ENCODE measurements around the gene MBP. TPM values are rescaled to one million over a fixed set of nuclear protein-coding genes. Genes with fewer than 3 reads are reported as not detected.

MBP gene
- total RNA-seq, 1 donor from 2014 or later = 92.7 TPM

- peaks cover 69% of the 10 kb centered on the region for H3K36me3 Mint-ChIP-seq (ENCODE audit: low read depth)
- H3K4me1 Mint-ChIP-seq = peaks cover 44% of the 10 kb centered on the region
- H3K4me3 Mint-ChIP-seq = no peak overlapping the region
These were observed 19.0 kb downstream of the MBP start for GRCh38 chr18:77113361-77114151.

GRCh38 chr18:77112747-77113092 is 19.9 kb downstream of the MBP start:
- no peak for DNase-seq
- no peak for ATAC-seq (ENCODE audit: low read depth)
- Mint-ChIP-seq H3K9me3 (no peaks in the 10 kb centered on the region), H3K4me1 (peaks cover 52% of the 10 kb centered on the region), H3K4me3 (no peak overlapping the region), H3K27me3 (no peaks in the 10 kb centered on the region), H3K36me3 (ENCODE audit: low read depth) (peaks cover 70% of the 10 kb centered on the region), H3K27ac (peak overlapping the region; percentile 2)
- ChIA-PET CTCF (interaction anchor here (0.6 kb wide), 1 partner anchor 18 kb away, joined by 4 read pairs; no protein-coding TSS in a partner anchor), POLR2A (interaction anchor here (0.7 kb wide), 1 partner anchor 29 kb away, joined by 4 read pairs; no protein-coding TSS in a partner anchor)
- intact Hi-C loops (cut with micrococcal nuclease) = no loop called here
- TF ChIP-seq CTCF (IDR thresholded peaks at IDR 0.05) = no peak

More at GRCh38 chr18:77113361-77114151, 19.0 kb downstream of the MBP start:
- no peaks in the 10 kb centered on the region for H3K27me3 Mint-ChIP-seq
- ChIA-PET CTCF (interaction anchor here (0.6 kb wide), 1 partner anchor 17 kb away, joined by 4 read pairs; no protein-coding TSS in a partner anchor), POLR2A (interaction anchor here (0.8 to 2.4 kb wide), 2 partner anchors 10 to 20 kb away, joined by 5 to 11 read pairs; no protein-coding TSS in a partner anchor)
- intact Hi-C loops (cut with micrococcal nuclease) = no loop called here
- no peaks in the 10 kb centered on the region for H3K9me3 Mint-ChIP-seq
- no peak for DNase-seq
- H3K27ac Mint-ChIP-seq = peak overlapping the region; percentile 5
- ATAC-seq (ENCODE audit: low read depth) = no peak
- no peak for TF ChIP-seq CTCF (IDR thresholded peaks at IDR 0.05)

- Mint-ChIP-seq H3K27ac (no peak overlapping the region), H3K4me3 (no peak overlapping the region), H3K9me3 (no peaks in the 10 kb centered on the region), H3K4me1 (peaks cover 53% of the 10 kb centered on the region), H3K36me3 (ENCODE audit: low read depth) (peaks cover 65% of the 10 kb centered on the region), H3K27me3 (no peaks in the 10 kb centered on the region)
- no peak for TF ChIP-seq CTCF (IDR thresholded peaks at IDR 0.05)
- intact Hi-C loops (cut with micrococcal nuclease) = no loop called here
- DNase-seq = no peak
- POLR2A ChIA-PET = interaction anchor here (0.7 kb wide), 1 partner anchor 29 kb away, joined by 4 read pairs; no protein-coding TSS in a partner anchor
- CTCF ChIA-PET = no interaction called here
- ATAC-seq (ENCODE audit: low read depth) = no peak
These were observed 20.4 kb downstream of the MBP start for GRCh38 chr18:77111951-77112746.

GRCh38 chr18:77111449-77111848 is 21.1 kb downstream of the MBP start:
- DNase-seq (no peak), ATAC-seq (ENCODE audit: low read depth) (no peak)
- H3K36me3 Mint-ChIP-seq (ENCODE audit: low read depth) = peaks cover 64% of the 10 kb centered on the region
- no peaks in the 10 kb centered on the region for H3K27me3 Mint-ChIP-seq
- ChIA-PET POLR2A (interaction anchor here (0.9 kb wide), 1 partner anchor 43 kb away, joined by 3 read pairs; no protein-coding TSS in a partner anchor), CTCF (no interaction called here)
- peaks cover under 1% of the 10 kb centered on the region for H3K9me3 Mint-ChIP-seq
- H3K4me1 Mint-ChIP-seq = peaks cover 60% of the 10 kb centered on the region
- H3K27ac Mint-ChIP-seq = no peak overlapping the region
- no peak for TF ChIP-seq CTCF (IDR thresholded peaks at IDR 0.05)
- no peak overlapping the region for H3K4me3 Mint-ChIP-seq
- intact Hi-C loops (cut with micrococcal nuclease) = no loop called here

GRCh38 chr18:77110936-77111335 is 21.6 kb downstream of the MBP start:
- CTCF ChIA-PET = no interaction called here
- ATAC-seq (ENCODE audit: low read depth) (no peak), DNase-seq (no peak)
- H3K9me3 Mint-ChIP-seq = peaks cover 2% of the 10 kb centered on the region
- no peak for TF ChIP-seq CTCF (IDR thresholded peaks at IDR 0.05)
- intact Hi-C loops (cut with micrococcal nuclease) = no loop called here
- H3K4me1 Mint-ChIP-seq = peaks cover 62% of the 10 kb centered on the region
- POLR2A ChIA-PET = interaction anchor here (0.8 to 0.9 kb wide), 2 partner anchors 9 to 42 kb away, joined by 3 to 4 read pairs; no protein-coding TSS in a partner anchor
- no peaks in the 10 kb centered on the region for H3K27me3 Mint-ChIP-seq
- H3K4me3 Mint-ChIP-seq = no peak overlapping the region
- H3K27ac Mint-ChIP-seq = no peak overlapping the region
- H3K36me3 Mint-ChIP-seq (ENCODE audit: low read depth) = peaks cover 65% of the 10 kb centered on the region
